ENCODE results near the gene RBM48.
A peak's percentile ranks its signal among the peaks of the same experiment; 100 is the strongest.

RBM48 gene

DNA sequence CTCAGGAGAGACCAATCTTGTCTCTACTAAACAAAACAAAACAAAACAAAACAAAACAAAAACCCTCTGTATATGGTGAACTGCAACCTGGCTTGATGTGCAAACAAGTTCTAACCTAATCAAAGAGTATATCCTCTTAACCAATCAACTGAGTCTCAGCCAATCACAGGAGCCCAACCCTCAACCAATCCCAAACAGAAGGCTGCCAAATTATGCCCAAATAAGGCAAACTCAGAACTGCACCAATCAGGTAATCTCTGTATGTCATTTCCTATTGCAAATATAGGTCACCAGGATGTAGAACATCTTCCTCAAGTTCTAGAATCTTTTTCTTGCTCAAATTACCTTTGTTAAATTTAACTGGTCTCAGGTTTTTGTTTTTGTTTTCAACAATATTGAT, 56.4 kb downstream of the RBM48 start:
- TF ChIP-seq, protein P1, sequence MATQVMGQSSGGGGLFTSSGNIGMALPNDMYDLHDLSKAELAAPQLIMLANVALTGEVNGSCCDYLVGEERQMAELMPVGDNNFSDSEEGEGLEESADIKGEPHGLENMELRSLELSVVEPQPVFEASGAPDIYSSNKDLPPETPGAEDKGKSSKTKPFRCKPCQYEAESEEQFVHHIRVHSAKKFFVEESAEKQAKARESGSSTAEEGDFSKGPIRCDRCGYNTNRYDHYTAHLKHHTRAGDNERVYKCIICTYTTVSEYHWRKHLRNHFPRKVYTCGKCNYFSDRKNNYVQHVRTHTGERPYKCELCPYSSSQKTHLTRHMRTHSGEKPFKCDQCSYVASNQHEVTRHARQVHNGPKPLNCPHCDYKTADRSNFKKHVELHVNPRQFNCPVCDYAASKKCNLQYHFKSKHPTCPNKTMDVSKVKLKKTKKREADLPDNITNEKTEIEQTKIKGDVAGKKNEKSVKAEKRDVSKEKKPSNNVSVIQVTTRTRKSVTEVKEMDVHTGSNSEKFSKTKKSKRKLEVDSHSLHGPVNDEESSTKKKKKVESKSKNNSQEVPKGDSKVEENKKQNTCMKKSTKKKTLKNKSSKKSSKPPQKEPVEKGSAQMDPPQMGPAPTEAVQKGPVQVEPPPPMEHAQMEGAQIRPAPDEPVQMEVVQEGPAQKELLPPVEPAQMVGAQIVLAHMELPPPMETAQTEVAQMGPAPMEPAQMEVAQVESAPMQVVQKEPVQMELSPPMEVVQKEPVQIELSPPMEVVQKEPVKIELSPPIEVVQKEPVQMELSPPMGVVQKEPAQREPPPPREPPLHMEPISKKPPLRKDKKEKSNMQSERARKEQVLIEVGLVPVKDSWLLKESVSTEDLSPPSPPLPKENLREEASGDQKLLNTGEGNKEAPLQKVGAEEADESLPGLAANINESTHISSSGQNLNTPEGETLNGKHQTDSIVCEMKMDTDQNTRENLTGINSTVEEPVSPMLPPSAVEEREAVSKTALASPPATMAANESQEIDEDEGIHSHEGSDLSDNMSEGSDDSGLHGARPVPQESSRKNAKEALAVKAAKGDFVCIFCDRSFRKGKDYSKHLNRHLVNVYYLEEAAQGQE (IDR thresholded peaks at IDR 0.05; ENCODE audit: low read depth), result no peak
- TF ChIP-seq EGR1 (IDR thresholded peaks at IDR 0.05), result no peak

DNA sequence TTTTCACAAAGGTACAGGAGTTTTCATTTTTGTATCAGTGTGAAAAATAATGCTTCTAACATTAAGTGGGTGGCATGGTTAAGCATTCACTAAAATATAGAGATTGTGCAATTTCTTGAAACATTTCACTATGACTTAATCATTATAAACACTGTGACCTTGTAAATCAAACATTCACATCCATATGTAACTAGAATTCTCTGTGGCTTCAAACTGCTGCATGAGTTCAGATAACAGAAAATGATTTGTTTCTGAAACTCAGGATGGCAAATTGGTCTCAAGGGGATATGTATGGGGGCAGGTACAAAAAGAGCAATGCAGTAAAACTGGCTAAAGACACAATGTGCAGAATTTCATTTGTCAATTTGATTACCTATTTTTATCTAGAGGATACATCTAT, 57.8 kb downstream of the RBM48 start:
- TF ChIP-seq CREB1 (IDR thresholded peaks at IDR 0.05; ENCODE audit: low read depth) (no peak), CEBPB (IDR thresholded peaks at IDR 0.05) (peak; percentile 4; the same call in 1 of the 2 replicates), EGR1 (IDR thresholded peaks at IDR 0.05) (no peak), TAF1 (IDR thresholded peaks at IDR 0.05; ENCODE audit: low read depth) (no peak)
- TF ChIP-seq, protein P2, sequence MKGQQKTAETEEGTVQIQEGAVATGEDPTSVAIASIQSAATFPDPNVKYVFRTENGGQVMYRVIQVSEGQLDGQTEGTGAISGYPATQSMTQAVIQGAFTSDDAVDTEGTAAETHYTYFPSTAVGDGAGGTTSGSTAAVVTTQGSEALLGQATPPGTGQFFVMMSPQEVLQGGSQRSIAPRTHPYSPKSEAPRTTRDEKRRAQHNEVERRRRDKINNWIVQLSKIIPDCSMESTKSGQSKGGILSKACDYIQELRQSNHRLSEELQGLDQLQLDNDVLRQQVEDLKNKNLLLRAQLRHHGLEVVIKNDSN (IDR thresholded peaks at IDR 0.05), result no peak

DNA sequence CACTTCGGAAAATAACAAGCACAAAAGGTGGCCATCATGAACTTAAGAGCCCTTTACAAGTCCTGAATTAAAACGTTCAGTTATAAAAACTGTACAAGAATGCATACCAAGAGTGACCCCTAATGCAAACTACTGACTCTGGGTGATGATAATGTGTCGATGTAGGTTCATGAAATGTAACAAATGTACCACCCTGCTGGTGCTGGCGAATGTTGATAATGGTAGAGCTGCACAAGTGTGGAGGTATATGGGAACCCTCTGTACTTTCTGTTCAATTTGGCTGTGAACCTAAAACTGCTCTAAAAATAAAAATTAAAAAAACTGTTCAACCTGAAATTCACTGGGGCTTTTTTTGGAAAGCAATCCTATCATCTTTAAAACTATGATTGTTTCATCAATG, 58.2 kb downstream of the RBM48 start:
- TF ChIP-seq RAD21 (IDR thresholded peaks at IDR 0.05; ENCODE audit: low read depth), result no peak
- no peak for TF ChIP-seq EGR1 (IDR thresholded peaks at IDR 0.05)
- TF ChIP-seq FOXM1 (IDR thresholded peaks at IDR 0.05; ENCODE audit: borderline replicate concordance, low read depth), result no peak
- no peak for TF ChIP-seq TEAD4 (IDR thresholded peaks at IDR 0.05)
- TF ChIP-seq, protein P3, sequence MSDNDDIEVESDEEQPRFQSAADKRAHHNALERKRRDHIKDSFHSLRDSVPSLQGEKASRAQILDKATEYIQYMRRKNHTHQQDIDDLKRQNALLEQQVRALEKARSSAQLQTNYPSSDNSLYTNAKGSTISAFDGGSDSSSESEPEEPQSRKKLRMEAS (IDR thresholded peaks at IDR 0.05), result no peak
- TF ChIP-seq TAF1 (IDR thresholded peaks at IDR 0.05; ENCODE audit: low read depth), result no peak
- no peak for TF ChIP-seq CEBPB (IDR thresholded peaks at IDR 0.05)
- TF ChIP-seq EP300 (IDR thresholded peaks at IDR 0.05; ENCODE audit: borderline replicate concordance), result no peak
- TF ChIP-seq ZBTB7A (IDR thresholded peaks at IDR 0.05; ENCODE audit: low read depth), result no peak
- TF ChIP-seq CREB1 (IDR thresholded peaks at IDR 0.05; ENCODE audit: low read depth), result no peak
- TF ChIP-seq YY1 (IDR thresholded peaks at IDR 0.05; ENCODE audit: low read depth), result no peak
- no peak for TF ChIP-seq NFIC (IDR thresholded peaks at IDR 0.05)
